ENCODE measurements around the gene MRGPRX4.

DNA sequence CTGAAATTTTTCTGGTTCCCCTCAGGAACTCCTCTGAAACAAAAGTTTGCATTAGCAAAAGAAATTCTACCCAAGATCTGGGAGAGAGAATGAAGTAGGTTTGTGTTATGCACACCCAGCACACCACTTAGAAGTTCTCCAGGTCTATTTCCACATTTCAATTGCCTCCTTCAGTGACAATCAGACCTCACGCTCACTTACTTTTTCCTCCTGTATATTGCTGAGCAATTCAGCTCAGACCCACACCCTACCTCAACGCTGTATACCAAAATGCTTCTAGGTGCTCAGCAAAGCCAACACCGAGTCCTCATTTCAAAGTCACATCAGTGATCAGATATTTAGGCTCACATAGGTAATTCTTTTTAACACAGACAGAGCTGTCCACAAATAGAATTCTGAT, 21.1 kb upstream of the MRGPRX4 start:
- TF ChIP-seq POLR2AphosphoS5 (IDR thresholded peaks at IDR 0.05; ENCODE audit: low read depth, low read length), result no peak
- TF ChIP-seq, protein P1, sequence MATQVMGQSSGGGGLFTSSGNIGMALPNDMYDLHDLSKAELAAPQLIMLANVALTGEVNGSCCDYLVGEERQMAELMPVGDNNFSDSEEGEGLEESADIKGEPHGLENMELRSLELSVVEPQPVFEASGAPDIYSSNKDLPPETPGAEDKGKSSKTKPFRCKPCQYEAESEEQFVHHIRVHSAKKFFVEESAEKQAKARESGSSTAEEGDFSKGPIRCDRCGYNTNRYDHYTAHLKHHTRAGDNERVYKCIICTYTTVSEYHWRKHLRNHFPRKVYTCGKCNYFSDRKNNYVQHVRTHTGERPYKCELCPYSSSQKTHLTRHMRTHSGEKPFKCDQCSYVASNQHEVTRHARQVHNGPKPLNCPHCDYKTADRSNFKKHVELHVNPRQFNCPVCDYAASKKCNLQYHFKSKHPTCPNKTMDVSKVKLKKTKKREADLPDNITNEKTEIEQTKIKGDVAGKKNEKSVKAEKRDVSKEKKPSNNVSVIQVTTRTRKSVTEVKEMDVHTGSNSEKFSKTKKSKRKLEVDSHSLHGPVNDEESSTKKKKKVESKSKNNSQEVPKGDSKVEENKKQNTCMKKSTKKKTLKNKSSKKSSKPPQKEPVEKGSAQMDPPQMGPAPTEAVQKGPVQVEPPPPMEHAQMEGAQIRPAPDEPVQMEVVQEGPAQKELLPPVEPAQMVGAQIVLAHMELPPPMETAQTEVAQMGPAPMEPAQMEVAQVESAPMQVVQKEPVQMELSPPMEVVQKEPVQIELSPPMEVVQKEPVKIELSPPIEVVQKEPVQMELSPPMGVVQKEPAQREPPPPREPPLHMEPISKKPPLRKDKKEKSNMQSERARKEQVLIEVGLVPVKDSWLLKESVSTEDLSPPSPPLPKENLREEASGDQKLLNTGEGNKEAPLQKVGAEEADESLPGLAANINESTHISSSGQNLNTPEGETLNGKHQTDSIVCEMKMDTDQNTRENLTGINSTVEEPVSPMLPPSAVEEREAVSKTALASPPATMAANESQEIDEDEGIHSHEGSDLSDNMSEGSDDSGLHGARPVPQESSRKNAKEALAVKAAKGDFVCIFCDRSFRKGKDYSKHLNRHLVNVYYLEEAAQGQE (IDR thresholded peaks at IDR 0.05; ENCODE audit: insufficient read depth in 1 of 2, low read depth in 2 of 2, low read length in 2 of 2), result no peak
- TF ChIP-seq SIN3A (IDR thresholded peaks at IDR 0.05; ENCODE audit: borderline replicate concordance, insufficient read depth, low read length), result no peak
- TF ChIP-seq TAF1 (IDR thresholded peaks at IDR 0.05; ENCODE audit: borderline replicate concordance, insufficient read depth, low read length), result no peak
